Omental fat pad (tissue), 4 donors: ENCODE measurements around the gene TRIM75. TPM values are rescaled to one million over a fixed set of nuclear protein-coding genes. Genes with fewer than 3 reads are reported as not detected.
"Not testable (repeated sequence)": the region's sequence is repeated elsewhere in the genome, so short reads cannot be mapped to it uniquely, and the experiment has no call there.

Source experiments
- ATAC-seq: fragments of 150-250 bp; one replicate; pipeline ENCODE4 v1.9.1; 2016; ENCODE audit warnings: mild to moderate bottlenecking, moderate library complexity; ENCODE audit not compliant: low FRiP score
- DNase-seq: peaks from one replicate; pipeline ENCODE4 v3.0.0-alpha.2; 2019; ENCODE audit warnings: low spot score
- total RNA-seq, 4 donors: library from RNA; depleted of rRNA; stranded (reverse); fragments of >200 nt; gene quantifications; one replicate each; pipeline ENCODE4 v1.1.0, GENCODE V29; 2016
- TF ChIP-seq, protein P1 (sequence below), 3 donors: fragments of 450-650 bp; IDR thresholded peaks; one replicate each; pipeline ENCODE4 v1.5.1; 2016 to 2017; ENCODE audit warnings: antibody characterized with exemption in 3 of 3, mild to moderate bottlenecking in 3 of 3, moderate library complexity in 2 of 3

Gene TRIM75
- total RNA-seq, 4 donors from 2014 or later = not detected

DNA sequence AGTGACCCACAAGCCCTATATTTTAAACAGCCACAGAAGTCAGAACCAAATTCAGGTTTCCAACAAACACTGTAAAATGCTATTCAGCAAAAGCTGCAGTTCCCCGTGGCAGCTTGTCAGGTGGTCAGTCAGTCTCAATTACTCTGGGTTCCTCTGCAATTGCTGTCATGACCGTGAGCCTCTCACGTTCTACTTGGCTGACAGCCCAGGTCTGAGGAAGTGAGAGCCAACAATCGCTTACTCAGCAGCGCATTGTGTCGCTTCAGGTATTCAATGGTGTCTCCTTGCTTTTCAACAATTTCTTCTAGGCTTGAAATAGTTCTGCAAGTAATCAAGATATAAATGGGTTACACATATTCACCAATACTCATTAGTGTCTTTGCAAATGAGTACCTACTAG is 25.8 kb downstream of the TRIM75 start:
- TF ChIP-seq, protein P1, sequence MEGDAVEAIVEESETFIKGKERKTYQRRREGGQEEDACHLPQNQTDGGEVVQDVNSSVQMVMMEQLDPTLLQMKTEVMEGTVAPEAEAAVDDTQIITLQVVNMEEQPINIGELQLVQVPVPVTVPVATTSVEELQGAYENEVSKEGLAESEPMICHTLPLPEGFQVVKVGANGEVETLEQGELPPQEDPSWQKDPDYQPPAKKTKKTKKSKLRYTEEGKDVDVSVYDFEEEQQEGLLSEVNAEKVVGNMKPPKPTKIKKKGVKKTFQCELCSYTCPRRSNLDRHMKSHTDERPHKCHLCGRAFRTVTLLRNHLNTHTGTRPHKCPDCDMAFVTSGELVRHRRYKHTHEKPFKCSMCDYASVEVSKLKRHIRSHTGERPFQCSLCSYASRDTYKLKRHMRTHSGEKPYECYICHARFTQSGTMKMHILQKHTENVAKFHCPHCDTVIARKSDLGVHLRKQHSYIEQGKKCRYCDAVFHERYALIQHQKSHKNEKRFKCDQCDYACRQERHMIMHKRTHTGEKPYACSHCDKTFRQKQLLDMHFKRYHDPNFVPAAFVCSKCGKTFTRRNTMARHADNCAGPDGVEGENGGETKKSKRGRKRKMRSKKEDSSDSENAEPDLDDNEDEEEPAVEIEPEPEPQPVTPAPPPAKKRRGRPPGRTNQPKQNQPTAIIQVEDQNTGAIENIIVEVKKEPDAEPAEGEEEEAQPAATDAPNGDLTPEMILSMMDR (IDR thresholded peaks at IDR 0.05) = no peak
- DNase-seq (no peak), ATAC-seq (no peak)

GRCh38 chr4:165084787-165085186 is 31.1 kb downstream of the TRIM75 start:
- not testable (repeated sequence) for ATAC-seq

DNA sequence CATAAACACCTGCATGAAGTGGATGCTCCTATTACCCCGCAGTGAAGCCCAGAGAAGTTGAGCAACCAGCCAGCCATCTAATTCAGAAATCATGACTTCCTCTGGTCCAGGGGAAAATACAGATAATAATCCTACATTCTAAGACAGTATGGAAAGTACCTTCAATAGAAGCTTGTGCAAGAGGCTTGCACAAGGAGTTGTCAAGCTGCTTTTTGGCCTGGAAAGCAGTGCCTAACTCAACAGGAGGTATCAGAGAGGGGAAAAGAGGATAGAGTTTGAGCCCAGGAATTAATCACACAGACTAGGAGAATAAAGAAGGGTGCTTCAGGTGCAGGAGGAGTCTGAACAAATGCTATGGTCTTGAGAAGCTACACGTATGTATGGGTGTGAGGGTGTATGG is 32.3 kb downstream of the TRIM75 start:
- ATAC-seq (no peak), DNase-seq (no peak)
- TF ChIP-seq, protein P1 (IDR thresholded peaks at IDR 0.05) = no peak

More at GRCh38 chr4:165084787-165085186, 31.1 kb downstream of the TRIM75 start:
- DNase-seq = not testable (repeated sequence)

DNA sequence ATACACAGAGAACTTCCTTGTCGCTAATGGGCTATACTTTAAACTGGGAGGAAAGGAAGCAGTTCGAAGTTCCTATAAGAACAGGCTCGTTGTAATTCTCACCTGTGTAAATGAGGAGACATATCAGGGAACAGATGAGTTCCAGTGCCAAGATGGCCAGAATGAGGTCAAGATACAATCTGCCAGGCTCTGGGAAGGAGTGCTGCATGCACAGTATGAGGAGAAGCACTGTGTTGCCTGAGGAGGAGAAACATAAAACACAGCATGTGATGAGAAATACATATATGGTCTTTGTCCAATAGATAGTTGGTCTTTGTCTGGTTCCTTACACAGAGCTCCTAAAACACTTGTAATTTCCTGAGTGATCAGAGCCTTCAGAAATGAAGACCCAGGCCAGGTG is 34.7 kb downstream of the TRIM75 start:
- TF ChIP-seq, protein P1 (IDR thresholded peaks at IDR 0.05) = no peak
- DNase-seq (no peak), ATAC-seq (no peak)

- not testable (repeated sequence) for DNase-seq, ATAC-seq
Observed at GRCh38 chr4:165092187-165092586, 38.5 kb downstream of the TRIM75 start.

DNA sequence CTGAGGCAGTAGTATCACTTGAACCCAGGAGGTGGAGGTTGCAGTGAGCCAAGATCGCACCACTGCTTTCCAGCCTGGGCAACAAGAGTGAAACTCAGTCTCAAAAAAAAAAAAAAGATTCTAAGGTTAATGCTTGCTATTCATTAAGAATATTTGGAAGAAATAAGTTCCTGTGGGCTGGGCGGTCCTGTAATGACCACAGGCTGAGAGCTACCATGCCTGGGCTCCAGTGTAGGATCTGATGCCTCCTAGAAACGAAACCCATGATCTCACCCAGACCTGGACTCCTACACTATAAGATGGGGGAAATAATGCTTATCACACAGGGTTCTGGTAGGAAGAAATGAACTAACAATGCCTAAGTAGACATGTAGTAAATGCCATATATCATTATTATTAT is 41.2 kb downstream of the TRIM75 start:
- TF ChIP-seq, protein P1 (IDR thresholded peaks at IDR 0.05) = no peak
- DNase-seq = no peak
- no peak for ATAC-seq

GRCh38 chr4:165095291-165095690 is 41.6 kb downstream of the TRIM75 start:
- TF ChIP-seq, protein P1 (IDR thresholded peaks at IDR 0.05) = no peak
- no peak for ATAC-seq
- no peak for DNase-seq

DNA sequence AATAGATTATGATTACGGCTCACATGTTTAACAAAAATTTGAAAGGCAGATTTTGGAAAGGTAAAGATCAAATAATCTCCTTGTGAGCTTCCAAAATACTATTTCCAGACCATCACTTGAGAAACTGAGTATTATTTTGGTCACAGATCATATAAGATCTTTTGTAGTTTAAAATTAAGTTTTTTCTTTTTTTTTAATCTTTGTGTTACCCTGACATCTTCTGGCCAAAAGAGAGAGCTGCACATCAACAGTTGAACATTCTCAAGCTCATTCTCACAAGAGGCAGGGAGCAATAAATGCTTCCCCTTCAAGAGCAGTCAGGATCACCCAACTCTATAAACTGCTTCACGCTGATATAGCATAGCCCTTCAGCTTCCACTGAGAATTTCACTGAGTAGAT is 43.1 kb downstream of the TRIM75 start:
- TF ChIP-seq, protein P1 (IDR thresholded peaks at IDR 0.05) = no peak
- DNase-seq = no peak
- no peak for ATAC-seq
